Prostate gland (tissue), 2 donors: ENCODE measurements around the gene APOA4.

ENCODE experiments used
- POLR2AphosphoS5 ChIP-seq: sonication (generic); formaldehyde crosslinking; IDR thresholded peaks from one replicate; pipeline ENCODE4 v1.6.1; 2017; ENCODE audit warnings: antibody characterized with exemption
- TF ChIP-seq, protein P1 (sequence below), 4 experiments: fragments of 200-600 bp in 2 of 4; fragments of 450-650 bp in 2 of 4; sonication (generic) in 2 of 4; IDR thresholded peaks; 1 replicate in 3 of 4; 2 replicates in 1 of 4; pipeline ENCODE4 v1.5.1; 2016 to 2019; ENCODE audit warnings: antibody characterized with exemption in 4 of 4, mild to moderate bottlenecking in 2 of 4, moderate library complexity in 2 of 4

DNA sequence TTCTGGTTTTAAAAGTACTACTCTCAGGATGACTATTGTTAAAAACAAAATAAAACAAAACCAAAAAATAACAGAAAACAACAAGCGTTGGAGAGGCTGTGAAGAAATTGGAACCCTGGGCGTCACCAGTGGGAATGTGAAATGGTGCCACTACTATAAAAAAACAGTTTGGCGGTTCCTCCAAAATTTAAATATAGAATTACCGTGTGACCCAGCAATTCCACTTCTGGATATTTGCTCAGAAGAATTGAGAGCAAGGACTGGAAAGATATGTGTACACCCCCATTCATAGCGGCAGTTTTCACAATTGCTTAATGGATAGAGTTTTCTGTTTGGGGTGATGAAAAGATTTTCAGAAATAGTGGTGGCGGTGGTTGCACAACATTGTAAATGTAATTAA is 8.6 kb downstream of the APOA4 start:
- TF ChIP-seq, protein P1, sequence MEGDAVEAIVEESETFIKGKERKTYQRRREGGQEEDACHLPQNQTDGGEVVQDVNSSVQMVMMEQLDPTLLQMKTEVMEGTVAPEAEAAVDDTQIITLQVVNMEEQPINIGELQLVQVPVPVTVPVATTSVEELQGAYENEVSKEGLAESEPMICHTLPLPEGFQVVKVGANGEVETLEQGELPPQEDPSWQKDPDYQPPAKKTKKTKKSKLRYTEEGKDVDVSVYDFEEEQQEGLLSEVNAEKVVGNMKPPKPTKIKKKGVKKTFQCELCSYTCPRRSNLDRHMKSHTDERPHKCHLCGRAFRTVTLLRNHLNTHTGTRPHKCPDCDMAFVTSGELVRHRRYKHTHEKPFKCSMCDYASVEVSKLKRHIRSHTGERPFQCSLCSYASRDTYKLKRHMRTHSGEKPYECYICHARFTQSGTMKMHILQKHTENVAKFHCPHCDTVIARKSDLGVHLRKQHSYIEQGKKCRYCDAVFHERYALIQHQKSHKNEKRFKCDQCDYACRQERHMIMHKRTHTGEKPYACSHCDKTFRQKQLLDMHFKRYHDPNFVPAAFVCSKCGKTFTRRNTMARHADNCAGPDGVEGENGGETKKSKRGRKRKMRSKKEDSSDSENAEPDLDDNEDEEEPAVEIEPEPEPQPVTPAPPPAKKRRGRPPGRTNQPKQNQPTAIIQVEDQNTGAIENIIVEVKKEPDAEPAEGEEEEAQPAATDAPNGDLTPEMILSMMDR (IDR thresholded peaks at IDR 0.05), result no peak
- no peak for TF ChIP-seq POLR2AphosphoS5
